ENCODE data around the gene BMERB1. TPM values are rescaled to one million over a fixed set of nuclear protein-coding genes. Genes with fewer than 3 reads are reported as not detected.

The BMERB1 gene
- polyA plus RNA-seq, 1 of the 3 experiments (the other 2 are of a cell fraction) = 33.9 TPM

DNA sequence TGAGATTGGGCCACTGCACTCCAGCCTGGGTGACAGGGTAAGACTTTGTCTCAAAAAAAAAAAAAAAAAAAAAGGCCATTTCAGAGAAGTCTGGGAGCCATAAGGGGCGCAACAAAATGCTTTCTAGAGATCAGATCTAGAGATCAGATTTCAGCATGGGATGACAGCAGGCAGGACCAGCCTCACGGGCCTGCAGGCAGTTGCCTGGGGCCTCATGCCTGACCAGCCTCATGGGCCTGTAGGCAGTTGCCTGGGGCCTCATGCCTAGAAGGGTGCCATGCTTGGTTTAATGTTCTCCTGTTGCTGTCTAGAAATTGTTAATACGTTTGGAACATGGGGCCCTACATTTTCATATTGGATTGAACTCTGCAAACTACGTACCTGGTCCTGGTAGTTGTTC is 149.1 kb downstream of the BMERB1 start:
- TF ChIP-seq TCF12 (IDR thresholded peaks at IDR 0.05) = no peak
- no peak for TF ChIP-seq POLR2AphosphoS5 (IDR thresholded peaks at IDR 0.05; ENCODE audit: low read depth, low read length)
- TF ChIP-seq YY1 (IDR thresholded peaks at IDR 0.05; ENCODE audit: low read depth) = no peak
- no peak for TF ChIP-seq SMC3 (IDR thresholded peaks at IDR 0.05; ENCODE audit: low read depth, low read length)
- TF ChIP-seq TEAD4 (IDR thresholded peaks at IDR 0.05; ENCODE audit: borderline replicate concordance, insufficient read depth) = no peak
- TF ChIP-seq GABPA (IDR thresholded peaks at IDR 0.05; ENCODE audit: low read depth) = no peak
- TF ChIP-seq MAX (IDR thresholded peaks at IDR 0.05; ENCODE audit: low read depth) = no peak
- TF ChIP-seq RAD21 (IDR thresholded peaks at IDR 0.05; ENCODE audit: low read length) = no peak
- no peak for TF ChIP-seq REST (IDR thresholded peaks at IDR 0.05; ENCODE audit: low read depth, low read length)
- peaks cover 4% of the 10 kb centered on the region for H3F3A ChIP-seq (replicated peaks; ENCODE audit: insufficient read depth)
- peaks cover 17% of the 10 kb centered on the region for H3K9me3 ChIP-seq
- no peaks in the 10 kb centered on the region for H3K27me3 ChIP-seq (ENCODE audit: insufficient read depth)
- no peak overlapping the region for H2AFZ ChIP-seq (ENCODE audit: low read depth)
- H3K9ac ChIP-seq = no peak overlapping the region
- H3K9me2 ChIP-seq = no peaks in the 10 kb centered on the region
- no peak for DNase-seq
- CTCF ChIA-PET = no interaction called here
- no peak overlapping the region for H3K4me3 ChIP-seq (ENCODE audit: low read depth in 2 of 2, low read length in 1 of 2)
- H3K36me3 ChIP-seq (replicated peaks in 1 of 2; ENCODE audit: control insufficient read depth in 1 of 2, insufficient read depth in 2 of 2, low read length in 1 of 2) = peaks cover 12 to 46% of the 10 kb centered on the region in 2 experiments
- H3K4me2 ChIP-seq = no peak overlapping the region
- H3K4me1 ChIP-seq (ENCODE audit: control insufficient read depth in 1 of 2, insufficient read depth in 2 of 2, low read depth in 1 of 2, low read length in 1 of 2) = no peaks in the 10 kb centered on the region
- no peaks in the 10 kb centered on the region for H4K20me1 ChIP-seq (ENCODE audit: insufficient read depth)
- H3K27ac ChIP-seq (ENCODE audit: low read depth in 2 of 2, low read length in 1 of 2) = no peak overlapping the region
- WGBS (ENCODE audit: low lambda C conversion rate) = 98% methylated on average over 4 of the region's 4 CpGs
- POLR2A ChIA-PET = no interaction called here
- no peaks in the 10 kb centered on the region for H3K79me2 ChIP-seq (ENCODE audit: insufficient read depth)

- CTCF ChIA-PET = interaction anchor here (1.4 kb wide), 1 partner anchor 14 kb away, joined by 4 read pairs; no protein-coding TSS in a partner anchor
- TF ChIP-seq NRF1 (IDR thresholded peaks at IDR 0.05; ENCODE audit: low read depth, low read length) (no peak), CHD2 (IDR thresholded peaks at IDR 0.05; ENCODE audit: low read length, partially characterized antibody) (no peak), MXI1 (IDR thresholded peaks at IDR 0.05; ENCODE audit: low read depth, low read length) (no peak), TEAD4 (IDR thresholded peaks at IDR 0.05; ENCODE audit: borderline replicate concordance, insufficient read depth) (no peak), NFIC (IDR thresholded peaks at IDR 0.05; ENCODE audit: borderline replicate concordance) (no peak), USF1 (IDR thresholded peaks at IDR 0.05; ENCODE audit: borderline replicate concordance, low read depth) (no peak), EP300 (IDR thresholded peaks at IDR 0.05; ENCODE audit: borderline replicate concordance in 1 of 2, low read depth in 1 of 2, low read length in 1 of 2) (no peak), RAD21 (IDR thresholded peaks at IDR 0.05; ENCODE audit: low read length) (no peak), ELF1 (IDR thresholded peaks at IDR 0.05) (no peak), MAX (IDR thresholded peaks at IDR 0.05; ENCODE audit: low read depth) (no peak), IRF3 (IDR thresholded peaks at IDR 0.05; ENCODE audit: low read depth, low read length) (no peak)
- TF ChIP-seq, protein P1, sequence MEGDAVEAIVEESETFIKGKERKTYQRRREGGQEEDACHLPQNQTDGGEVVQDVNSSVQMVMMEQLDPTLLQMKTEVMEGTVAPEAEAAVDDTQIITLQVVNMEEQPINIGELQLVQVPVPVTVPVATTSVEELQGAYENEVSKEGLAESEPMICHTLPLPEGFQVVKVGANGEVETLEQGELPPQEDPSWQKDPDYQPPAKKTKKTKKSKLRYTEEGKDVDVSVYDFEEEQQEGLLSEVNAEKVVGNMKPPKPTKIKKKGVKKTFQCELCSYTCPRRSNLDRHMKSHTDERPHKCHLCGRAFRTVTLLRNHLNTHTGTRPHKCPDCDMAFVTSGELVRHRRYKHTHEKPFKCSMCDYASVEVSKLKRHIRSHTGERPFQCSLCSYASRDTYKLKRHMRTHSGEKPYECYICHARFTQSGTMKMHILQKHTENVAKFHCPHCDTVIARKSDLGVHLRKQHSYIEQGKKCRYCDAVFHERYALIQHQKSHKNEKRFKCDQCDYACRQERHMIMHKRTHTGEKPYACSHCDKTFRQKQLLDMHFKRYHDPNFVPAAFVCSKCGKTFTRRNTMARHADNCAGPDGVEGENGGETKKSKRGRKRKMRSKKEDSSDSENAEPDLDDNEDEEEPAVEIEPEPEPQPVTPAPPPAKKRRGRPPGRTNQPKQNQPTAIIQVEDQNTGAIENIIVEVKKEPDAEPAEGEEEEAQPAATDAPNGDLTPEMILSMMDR (IDR thresholded peaks at IDR 0.05) = no peak
- no peaks in the 10 kb centered on the region for H3K27me3 ChIP-seq (ENCODE audit: insufficient read depth)
- POLR2A ChIA-PET = no interaction called here
- no peak overlapping the region for H3K27ac ChIP-seq (ENCODE audit: low read depth in 2 of 2, low read length in 1 of 2)
- H3K4me3 ChIP-seq (ENCODE audit: low read depth in 2 of 2, low read length in 1 of 2) = no peak overlapping the region
- no peaks in the 10 kb centered on the region for H3K79me2 ChIP-seq (ENCODE audit: insufficient read depth)
- no peak overlapping the region for H2AFZ ChIP-seq (ENCODE audit: low read depth)
- DNase-seq = no peak
- 67% methylated on average over 1 of the region's 1 CpG for WGBS (ENCODE audit: low lambda C conversion rate)
- H3F3A ChIP-seq (replicated peaks; ENCODE audit: insufficient read depth) = peaks cover 16% of the 10 kb centered on the region
- no peak overlapping the region for H3K9ac ChIP-seq
- no peaks in the 10 kb centered on the region for H4K20me1 ChIP-seq (ENCODE audit: insufficient read depth)
- H3K9me3 ChIP-seq = peaks cover 17% of the 10 kb centered on the region
- no peak overlapping the region for H3K4me2 ChIP-seq
- H3K4me1 ChIP-seq (ENCODE audit: control insufficient read depth in 1 of 2, insufficient read depth in 2 of 2, low read depth in 1 of 2, low read length in 1 of 2) = peaks cover under 1 to 6% of the 10 kb centered on the region in 2 experiments; a peak in 2 of 4 replicates
- no peaks in the 10 kb centered on the region for H3K9me2 ChIP-seq
- peaks cover 12 to 56% of the 10 kb centered on the region in 2 experiments for H3K36me3 ChIP-seq (replicated peaks in 1 of 2; ENCODE audit: control insufficient read depth in 1 of 2, insufficient read depth in 2 of 2, low read length in 1 of 2)
Observed at GRCh38 chr16:15585956-15586355, 151.6 kb downstream of the BMERB1 start.
